Endothelial cell of umbilical vein (primary cell): Measurements from ENCODE around the gene RGS2. TPM values are rescaled to one million over a fixed set of nuclear protein-coding genes. Genes with fewer than 3 reads are reported as not detected.

Experiments used
- BruUV-seq: library from RNA; stranded (reverse); fragments of 400-500 nt; replicated peaks from 2 replicates; lab custom pipeline; 2021; lab: Mats Ljungman, UMichigan
- CTCF ChIA-PET: fragments of 300-600, 350-600 bp; sonication (Branson Sonifier 250); formaldehyde crosslinking; loops from one replicate; lab custom pipeline; 2021; ENCODE audit warnings: antibody characterized with exemption, inconsistent platforms; lab: Charles Lee
- POLR2A ChIA-PET: fragments of 300-600, 350-600 bp; sonication (Branson Sonifier 250); formaldehyde crosslinking; loops from one replicate; lab custom pipeline; 2021; ENCODE audit warnings: antibody characterized with exemption, inconsistent platforms; lab: Charles Lee
- DNase-seq: peaks from one replicate; pipeline ENCODE4 v3.0.0-alpha.2; 2011; ENCODE audit warnings: low read depth, low spot score
- FAIRE-seq: peaks from 2 replicates; lab custom pipeline; 2011; peaks lifted over from hg19 to GRCh38; lab: Jason Lieb, UNC
- H2AFZ ChIP-seq: 2 replicates; pipeline ENCODE4 v1.6.0; 2012; ENCODE audit warnings: low read depth, low read length, control low read depth, inconsistent platforms
- H3K27ac ChIP-seq: 2 replicates; pipeline ENCODE4 v1.5.1; 2011; ENCODE audit warnings: low read depth, mild to moderate bottlenecking, control low read depth, low read length, moderate library complexity; ENCODE audit not compliant: insufficient read depth
- H3K27me3 ChIP-seq, 2 experiments: 2 replicates each; pipeline versions ENCODE4 v1.6.0 to v1.6.1; 2011; ENCODE audit warnings: low read length in 2 of 2, mixed read lengths in 1 of 2; ENCODE audit not compliant: control insufficient read depth in 2 of 2, insufficient read depth in 2 of 2
- H3K36me3 ChIP-seq, 2 experiments: 2 replicates in 1 of 2; 3 replicates in 1 of 2; pipeline ENCODE4 v1.5.1; 2011; ENCODE audit warnings: low read length in 2 of 2, mild to moderate bottlenecking in 1 of 2, moderate library complexity in 1 of 2; ENCODE audit not compliant: control insufficient read depth in 2 of 2, insufficient read depth in 2 of 2; ENCODE audit errors: extremely low read depth in 1 of 2
- H3K4me1 ChIP-seq: 3 replicates; pipeline ENCODE4 v1.5.1; 2011; ENCODE audit warnings: mild to moderate bottlenecking, low read length; ENCODE audit not compliant: control insufficient read depth, insufficient read depth; ENCODE audit errors: extremely low read depth
- H3K4me2 ChIP-seq: 2 replicates; pipeline ENCODE4 v1.6.1; 2011; ENCODE audit warnings: low read length, control low read depth, mixed read lengths; ENCODE audit not compliant: insufficient read depth
- H3K4me3 ChIP-seq, 3 experiments: fragments of 200-600 bp in 1 of 3; sonication (generic), shearing (Covaris generic) in 1 of 3; replicated peaks in 1 of 3; 2 replicates each; pipeline ENCODE4 v1.5.1; 2011 to 2016; ENCODE audit warnings: control low read depth in 3 of 3, low read length in 3 of 3, mild to moderate bottlenecking in 2 of 3, inconsistent platforms in 1 of 3, low read depth in 1 of 3, moderate library complexity in 1 of 3; ENCODE audit not compliant: insufficient read depth in 1 of 3
- H3K79me2 ChIP-seq: 2 replicates; pipeline ENCODE4 v1.6.0; 2012; ENCODE audit warnings: low read length, inconsistent platforms; ENCODE audit not compliant: control insufficient read depth, insufficient read depth
- H3K9ac ChIP-seq: replicated peaks from 2 replicates; pipeline ENCODE3; 2011; ENCODE audit warnings: low read length, control low read depth; ENCODE audit not compliant: insufficient read depth; ENCODE audit errors: extremely low read depth
- H3K9me1 ChIP-seq: replicated peaks from 3 replicates; pipeline ENCODE4 v1.6.0; 2011; ENCODE audit warnings: mild to moderate bottlenecking, low read length; ENCODE audit not compliant: control insufficient read depth, insufficient read depth; ENCODE audit errors: extremely low read depth
- H3K9me3 ChIP-seq: replicated peaks from 2 replicates; pipeline ENCODE4 v1.5.1; 2012; ENCODE audit warnings: low read length, inconsistent platforms; ENCODE audit not compliant: control insufficient read depth, insufficient read depth
- H4K20me1 ChIP-seq: replicated peaks from 2 replicates; pipeline ENCODE3; 2011; ENCODE audit warnings: mild to moderate bottlenecking, low read length; ENCODE audit not compliant: control insufficient read depth, insufficient read depth; ENCODE audit errors: extremely low read depth
- EZH2 ChIP-seq: IDR thresholded peaks from 2 replicates; pipeline ENCODE4 v1.6.1; 2012; ENCODE audit warnings: borderline replicate concordance, low read depth, mild to moderate bottlenecking, moderate library complexity, low read length, inconsistent platforms; ENCODE audit not compliant: severe bottlenecking
- FOS ChIP-seq: IDR thresholded peaks from 2 replicates; pipeline ENCODE4 v1.6.1; 2011; ENCODE audit warnings: mild to moderate bottlenecking, low read length, moderate library complexity, borderline replicate concordance; ENCODE audit not compliant: insufficient read depth
- GATA2 ChIP-seq: IDR thresholded peaks from 2 replicates; pipeline ENCODE4 v1.7.0; 2011; ENCODE audit warnings: low read depth, mild to moderate bottlenecking, moderate library complexity, mixed read lengths, low read length; ENCODE audit not compliant: insufficient read length, insufficient read depth
- JUN ChIP-seq: IDR thresholded peaks from 2 replicates; pipeline ENCODE4 v1.6.1; 2011; ENCODE audit warnings: borderline replicate concordance, low read depth; ENCODE audit not compliant: insufficient read length, insufficient read depth
- MYC ChIP-seq: IDR thresholded peaks from one replicate; pipeline ENCODE4 v1.6.1; 2011; ENCODE audit warnings: mild to moderate bottlenecking, low read depth, low read length
- POLR2A ChIP-seq: IDR thresholded peaks from 2 replicates; pipeline ENCODE4 v1.6.1; 2012; ENCODE audit warnings: low read depth, mild to moderate bottlenecking, control low read depth, low read length
- POLR2AphosphoS5 ChIP-seq: IDR thresholded peaks from 2 replicates; pipeline ENCODE4 v1.6.1; 2012; ENCODE audit warnings: low read depth, mild to moderate bottlenecking, control low read depth, low read length, moderate library complexity; ENCODE audit not compliant: insufficient read depth
- dilution Hi-C: fragments of 300-500 bp; cut with MboI; formaldehyde crosslinking; loops from one replicate; pipeline ENCODE4 v1.15.0; 2019; ENCODE audit warnings: low sequenced_read_pairs; ENCODE audit not compliant: extremely low pct_ligation_motif_present
- intact Hi-C: fragments of 100-400 bp; cut with micrococcal nuclease; formaldehyde crosslinking; loops from one replicate; pipeline ENCODE4 v1.10.0; 2022
- polyA plus RNA-seq, 4 experiments: library from polyadenylated mRNA; depleted of rRNA in 3 of 4; stranded (reverse) in 3 of 4; unstranded in 1 of 4; fragments of >200 nt; gene quantifications; 2 replicates each; pipeline versions ENCODE4 v1.2.1 to v1.2.3, GENCODE V29; 2011 to 2012; ENCODE audit warnings: missing spikeins in 1 of 4
- total RNA-seq: library from RNA; stranded (reverse); gene quantifications from 2 replicates; pipeline ENCODE4 v1.2.3, GENCODE V29; 2021
- TF ChIP-seq, protein P1 (sequence below), 2 donors: IDR thresholded peaks; 1 replicate in 1 of 2; 2 replicates in 1 of 2; pipeline ENCODE4 v1.5.1; 2011; ENCODE audit warnings: low read length in 2 of 2, mild to moderate bottlenecking in 2 of 2, moderate library complexity in 2 of 2, control low read depth in 1 of 2, inconsistent platforms in 1 of 2, low read depth in 1 of 2; ENCODE audit not compliant: insufficient read depth in 1 of 2; ENCODE audit errors: extremely low read depth in 1 of 2
- TF ChIP-seq, protein P2 (sequence below): IDR thresholded peaks from 2 replicates; pipeline ENCODE4 v1.6.1; 2011; ENCODE audit not compliant: insufficient read depth, insufficient read length

The RGS2 gene
- total and polyA plus RNA-seq, 2 donors (not counting 3 experiments of a cell fraction or from before 2014, with no cell fraction given) = 6.1 to 9.1 TPM

- Histone ChIP-seq H3K79me2 (no peaks in the 10 kb centered on the region), H3K4me1 (no peaks in the 10 kb centered on the region), H3K9ac (no peak overlapping the region), H4K20me1 (no peaks in the 10 kb centered on the region), H2AFZ (no peak overlapping the region), H3K4me3 (no peak overlapping the region), H3K9me1 (no peaks in the 10 kb centered on the region), H3K36me3 (no peaks in the 10 kb centered on the region), H3K27me3 (no peaks in the 10 kb centered on the region), H3K4me2 (no peak overlapping the region), H3K9me3 (no peaks in the 10 kb centered on the region), H3K27ac (no peak overlapping the region)
- no peak for TF ChIP-seq POLR2AphosphoS5
- no peak for TF ChIP-seq GATA2
- TF ChIP-seq FOS = no peak
- TF ChIP-seq MYC = no peak
- TF ChIP-seq, protein P1, sequence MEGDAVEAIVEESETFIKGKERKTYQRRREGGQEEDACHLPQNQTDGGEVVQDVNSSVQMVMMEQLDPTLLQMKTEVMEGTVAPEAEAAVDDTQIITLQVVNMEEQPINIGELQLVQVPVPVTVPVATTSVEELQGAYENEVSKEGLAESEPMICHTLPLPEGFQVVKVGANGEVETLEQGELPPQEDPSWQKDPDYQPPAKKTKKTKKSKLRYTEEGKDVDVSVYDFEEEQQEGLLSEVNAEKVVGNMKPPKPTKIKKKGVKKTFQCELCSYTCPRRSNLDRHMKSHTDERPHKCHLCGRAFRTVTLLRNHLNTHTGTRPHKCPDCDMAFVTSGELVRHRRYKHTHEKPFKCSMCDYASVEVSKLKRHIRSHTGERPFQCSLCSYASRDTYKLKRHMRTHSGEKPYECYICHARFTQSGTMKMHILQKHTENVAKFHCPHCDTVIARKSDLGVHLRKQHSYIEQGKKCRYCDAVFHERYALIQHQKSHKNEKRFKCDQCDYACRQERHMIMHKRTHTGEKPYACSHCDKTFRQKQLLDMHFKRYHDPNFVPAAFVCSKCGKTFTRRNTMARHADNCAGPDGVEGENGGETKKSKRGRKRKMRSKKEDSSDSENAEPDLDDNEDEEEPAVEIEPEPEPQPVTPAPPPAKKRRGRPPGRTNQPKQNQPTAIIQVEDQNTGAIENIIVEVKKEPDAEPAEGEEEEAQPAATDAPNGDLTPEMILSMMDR (IDR thresholded peaks at IDR 0.05; ENCODE audit: extremely low read depth in 1 of 2, insufficient read depth in 1 of 2, low read depth in 1 of 2, low read length in 2 of 2) = no peak
- no peak for TF ChIP-seq EZH2
- TF ChIP-seq POLR2A = no peak
- TF ChIP-seq JUN = no peak
- TF ChIP-seq, protein P2, sequence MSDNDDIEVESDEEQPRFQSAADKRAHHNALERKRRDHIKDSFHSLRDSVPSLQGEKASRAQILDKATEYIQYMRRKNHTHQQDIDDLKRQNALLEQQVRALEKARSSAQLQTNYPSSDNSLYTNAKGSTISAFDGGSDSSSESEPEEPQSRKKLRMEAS = no peak
- BruUV-seq = no TSS peak
- FAIRE-seq (no peak), DNase-seq (no peak)
- intact Hi-C loops (no loop called here), dilution Hi-C loops (no loop called here)
- POLR2A ChIA-PET = no interaction called here
- CTCF ChIA-PET = no interaction called here
Measured at GRCh38 chr1:192776206-192776605, 32.6 kb upstream of the RGS2 start.
